ENCODE results near the gene SYTL4. TPM values are rescaled to one million over a fixed set of nuclear protein-coding genes. Genes with fewer than 3 reads are reported as not detected.
A peak's percentile ranks its signal among the peaks of the same experiment; 100 is the strongest.

The SYTL4 gene
- total RNA-seq, 1 donor from 2014 or later, result 7.7 TPM

GRCh38 chrX:100695302-100695701 is 36.6 kb downstream of the SYTL4 start:
- DNase-seq, result peak; percentile 3

- DNase-seq, result no peak
Observed at GRCh38 chrX:100687546-100687945, 44.4 kb downstream of the SYTL4 start.

GRCh38 chrX:100687128-100687527 is 44.8 kb downstream of the SYTL4 start:
- DNase-seq, result no peak

- DNase-seq, result no peak
Observed at GRCh38 chrX:100685997-100686305, 46.0 kb downstream of the SYTL4 start.

- peak; percentile 86 for DNase-seq
Observed at GRCh38 chrX:100685284-100685996, 46.5 kb downstream of the SYTL4 start.

GRCh38 chrX:100682939-100683338 is 49.0 kb downstream of the SYTL4 start:
- DNase-seq, result no peak

GRCh38 chrX:100681599-100681998 is 50.3 kb downstream of the SYTL4 start:
- no peak for DNase-seq

- no peak for DNase-seq
Observed at GRCh38 chrX:100680756-100681155, 51.2 kb downstream of the SYTL4 start.

- DNase-seq, result peak; percentile 22
Observed at GRCh38 chrX:100677611-100678181, 54.2 kb downstream of the SYTL4 start.

- DNase-seq, result no peak
Observed at GRCh38 chrX:100674705-100675104, 57.2 kb downstream of the SYTL4 start.

GRCh38 chrX:100673397-100673953 is 58.4 kb downstream of the SYTL4 start:
- DNase-seq, result no peak

- no peak for DNase-seq
Observed at GRCh38 chrX:100672966-100673365, 59.0 kb downstream of the SYTL4 start.

GRCh38 chrX:100663642-100664041 is 68.3 kb downstream of the SYTL4 start:
- no peak for DNase-seq

- no peak for DNase-seq
Observed at GRCh38 chrX:100662796-100663195, 69.1 kb downstream of the SYTL4 start.

GRCh38 chrX:100662170-100662569 is 69.8 kb downstream of the SYTL4 start:
- no peak for DNase-seq

GRCh38 chrX:100659431-100660137 is 72.3 kb downstream of the SYTL4 start:
- DNase-seq, result no peak

- DNase-seq, result no peak
Observed at GRCh38 chrX:100658941-100659381, 73.0 kb downstream of the SYTL4 start.

- peak; percentile 38 for DNase-seq
Observed at GRCh38 chrX:100654261-100654660, 77.7 kb downstream of the SYTL4 start.

- DNase-seq, result no peak
Observed at GRCh38 chrX:100652266-100652665, 79.7 kb downstream of the SYTL4 start.

GRCh38 chrX:100650841-100651240 is 81.1 kb downstream of the SYTL4 start:
- DNase-seq, result no peak

- peak; percentile 48 for DNase-seq
Observed at GRCh38 chrX:100649550-100650356, 82.2 kb downstream of the SYTL4 start.

All from tongue (tissue), 2 donors.